IPS-18a (cell line): ENCODE results near the gene PNPLA2.
A peak's percentile ranks its signal among the peaks of the same experiment; 100 is the strongest.

Experiments used
- H3K27ac ChIP-seq: one replicate; pipeline ENCODE4 v1.5.1; 2013; ENCODE audit warnings: low read length
- H3K27me3 ChIP-seq: one replicate; pipeline ENCODE4 v1.6.1; 2013; ENCODE audit warnings: mild to moderate bottlenecking, low read length; ENCODE audit not compliant: control insufficient read depth, insufficient read depth
- H3K36me3 ChIP-seq: one replicate; pipeline ENCODE4 v1.6.1; 2013; ENCODE audit warnings: low read depth, low read length; ENCODE audit not compliant: control insufficient read depth
- H3K4me1 ChIP-seq: one replicate; pipeline ENCODE4 v1.6.1; 2013; ENCODE audit warnings: low read depth, low read length; ENCODE audit not compliant: control insufficient read depth
- H3K4me3 ChIP-seq: one replicate; pipeline ENCODE4 v1.5.1; 2013; ENCODE audit warnings: low read length
- H3K9ac ChIP-seq: one replicate; pipeline ENCODE4 v1.6.1; 2013; ENCODE audit warnings: mild to moderate bottlenecking, low read length, moderate library complexity
- H3K9me3 ChIP-seq: one replicate; pipeline ENCODE4 v1.6.1; 2013; ENCODE audit warnings: low read depth, low read length; ENCODE audit not compliant: control insufficient read depth

Gene PNPLA2

GRCh38 chr11:831961-832528 lies 13.3 kb downstream of the PNPLA2 start:
- Histone ChIP-seq H3K9me3 (no peaks in the 10 kb centered on the region), H3K9ac (no peak overlapping the region), H3K4me1 (peaks cover 41% of the 10 kb centered on the region), H3K27ac (no peak overlapping the region), H3K27me3 (peaks cover 72% of the 10 kb centered on the region), H3K36me3 (no peaks in the 10 kb centered on the region), H3K4me3 (peak overlapping the region; percentile 39)

- Histone ChIP-seq H3K9ac (peak within 1 kb of the TSS; percentile 9), H3K27me3 (peaks cover 66% of the 10 kb centered on the region), H3K36me3 (no peaks in the 10 kb centered on the region), H3K4me1 (peaks cover 40% of the 10 kb centered on the region), H3K9me3 (no peaks in the 10 kb centered on the region), H3K4me3 (peak within 1 kb of the TSS; percentile 62), H3K27ac (no peak within 1 kb of the TSS)
Observed at GRCh38 chr11:832529-833113, 13.9 kb downstream of the PNPLA2 start, which contains the start of gene CD151. Gene CD151 (plus strand): TSS chr11:832952. CDS start chr11:836070, 3,118 bp downstream.

- Histone ChIP-seq H3K27me3 (peaks cover 60% of the 10 kb centered on the region), H3K4me1 (peaks cover 34% of the 10 kb centered on the region), H3K36me3 (no peaks in the 10 kb centered on the region), H3K4me3 (peak overlapping the region; percentile 62), H3K27ac (no peak overlapping the region), H3K9ac (peak overlapping the region; percentile 9), H3K9me3 (no peaks in the 10 kb centered on the region)
Observed at GRCh38 chr11:833114-833791, 14.5 kb downstream of the PNPLA2 start.

- Histone ChIP-seq H3K9ac (peak overlapping the region; percentile 9), H3K9me3 (no peaks in the 10 kb centered on the region), H3K4me1 (peaks cover 29% of the 10 kb centered on the region), H3K27ac (no peak overlapping the region), H3K27me3 (peaks cover 54% of the 10 kb centered on the region), H3K4me3 (peak overlapping the region; percentile 62), H3K36me3 (peaks cover 4% of the 10 kb centered on the region)
Observed at GRCh38 chr11:833849-834311, 15.2 kb downstream of the PNPLA2 start.

- peaks cover 22% of the 10 kb centered on the region for H3K4me1 ChIP-seq
Observed at GRCh38 chr11:834371-835316, 15.9 kb downstream of the PNPLA2 start.

GRCh38 chr11:836274-836673 lies 17.6 kb downstream of the PNPLA2 start:
- Histone ChIP-seq H3K27me3 (peaks cover 31% of the 10 kb centered on the region), H3K9me3 (no peaks in the 10 kb centered on the region), H3K4me3 (no peak overlapping the region), H3K27ac (no peak overlapping the region), H3K4me1 (peaks cover 15% of the 10 kb centered on the region), H3K36me3 (peaks cover 22% of the 10 kb centered on the region), H3K9ac (no peak overlapping the region)

More at GRCh38 chr11:834371-835316, 15.9 kb downstream of the PNPLA2 start:
- H3K27ac ChIP-seq, result no peak overlapping the region
- no peaks in the 10 kb centered on the region for H3K9me3 ChIP-seq
- H3K4me3 ChIP-seq, result no peak overlapping the region
- H3K36me3 ChIP-seq, result peaks cover 12% of the 10 kb centered on the region
- no peak overlapping the region for H3K9ac ChIP-seq
- H3K27me3 ChIP-seq, result peaks cover 46% of the 10 kb centered on the region

- peaks cover 11% of the 10 kb centered on the region for H3K4me1 ChIP-seq
- no peak overlapping the region for H3K9ac ChIP-seq
Observed at GRCh38 chr11:836700-837099, 18.0 kb downstream of the PNPLA2 start.

GRCh38 chr11:837189-837989 lies 18.7 kb downstream of the PNPLA2 start:
- H3K9me3 ChIP-seq, result no peaks in the 10 kb centered on the region
- peaks cover 4% of the 10 kb centered on the region for H3K4me1 ChIP-seq
- H3K9ac ChIP-seq, result no peak overlapping the region
- peaks cover 22% of the 10 kb centered on the region for H3K36me3 ChIP-seq
- no peak overlapping the region for H3K27ac ChIP-seq
- peaks cover 20% of the 10 kb centered on the region for H3K27me3 ChIP-seq
- H3K4me3 ChIP-seq, result no peak overlapping the region

More at GRCh38 chr11:836700-837099, 18.0 kb downstream of the PNPLA2 start:
- H3K36me3 ChIP-seq, result peaks cover 22% of the 10 kb centered on the region
- no peak overlapping the region for H3K4me3 ChIP-seq
- H3K9me3 ChIP-seq, result no peaks in the 10 kb centered on the region
- H3K27me3 ChIP-seq, result peaks cover 27% of the 10 kb centered on the region
- no peak overlapping the region for H3K27ac ChIP-seq

GRCh38 chr11:837990-838307 lies 19.2 kb downstream of the PNPLA2 start:
- Histone ChIP-seq H3K4me3 (no peak overlapping the region), H3K27ac (no peak overlapping the region), H3K4me1 (peaks cover 4% of the 10 kb centered on the region), H3K9me3 (no peaks in the 10 kb centered on the region), H3K9ac (no peak overlapping the region), H3K27me3 (peaks cover 18% of the 10 kb centered on the region), H3K36me3 (peaks cover 22% of the 10 kb centered on the region)

- Histone ChIP-seq H3K27me3 (peaks cover 13% of the 10 kb centered on the region), H3K4me3 (no peak overlapping the region), H3K36me3 (peaks cover 22% of the 10 kb centered on the region), H3K9ac (no peak overlapping the region), H3K4me1 (peaks cover 3% of the 10 kb centered on the region), H3K9me3 (no peaks in the 10 kb centered on the region), H3K27ac (no peak overlapping the region)
Observed at GRCh38 chr11:838441-839279, 19.9 kb downstream of the PNPLA2 start.
